H1 (cell line): ENCODE results near the gene TBP. TPM values are rescaled to one million over a fixed set of nuclear protein-coding genes. Genes with fewer than 3 reads are reported as not detected.

Experiments used
- CTCF ChIA-PET: fragments of 300-600 bp; sonication (Branson Sonifier 250); formaldehyde crosslinking; loops from one replicate; lab custom pipeline; 2021; ENCODE audit not compliant: partially characterized antibody; lab: Charles Lee
- POLR2A ChIA-PET: fragments of 300-600 bp; sonication (Branson Sonifier 250); formaldehyde crosslinking; loops from one replicate; lab custom pipeline; 2021; ENCODE audit warnings: inconsistent platforms; ENCODE audit not compliant: partially characterized antibody; lab: Charles Lee
- DNase-seq, 2 experiments: peaks; one replicate each; pipeline versions ENCODE4 v3.0.0 to v3.0.0-alpha.2; 2010 to 2022; ENCODE audit warnings: low spot score in 2 of 2, low read depth in 1 of 2, mixed read lengths in 1 of 2
- FAIRE-seq: peaks from 2 replicates; lab custom pipeline; 2011; peaks lifted over from hg19 to GRCh38; lab: Jason Lieb, UNC
- H2AFZ ChIP-seq: 2 replicates; pipeline ENCODE4 v1.8.1; 2012; ENCODE audit warnings: low read length, inconsistent platforms
- H2AK5ac ChIP-seq: 2 replicates; pipeline ENCODE4 v1.6.1; 2013; ENCODE audit warnings: low read depth, low read length
- H2BK120ac ChIP-seq: replicated peaks from 2 replicates; pipeline ENCODE3; 2013; ENCODE audit warnings: low read depth, low read length, inconsistent platforms
- H2BK12ac ChIP-seq: 2 replicates; pipeline ENCODE4 v1.6.1; 2013; ENCODE audit warnings: low read depth, low read length
- H2BK15ac ChIP-seq: 2 replicates; pipeline ENCODE4 v1.6.1; 2013; ENCODE audit warnings: low read length
- H2BK20ac ChIP-seq: 2 replicates; pipeline ENCODE4 v1.6.1; 2013; ENCODE audit warnings: low read length
- H2BK5ac ChIP-seq: 2 replicates; pipeline ENCODE4 v1.6.1; 2013; ENCODE audit warnings: low read depth, low read length
- H3K14ac ChIP-seq: 2 replicates; pipeline ENCODE4 v1.6.1; 2013; ENCODE audit warnings: inconsistent platforms; ENCODE audit not compliant: insufficient read length
- H3K18ac ChIP-seq: 2 replicates; pipeline ENCODE4 v1.6.1; 2013; ENCODE audit warnings: low read length; ENCODE audit errors: extremely low read depth
- H3K23ac ChIP-seq: 2 replicates; pipeline ENCODE4 v1.6.1; 2013; ENCODE audit warnings: inconsistent platforms; ENCODE audit not compliant: insufficient read length
- H3K23me2 ChIP-seq: 2 replicates; pipeline ENCODE4 v1.6.1; 2013; ENCODE audit warnings: low read depth, low read length
- H3K27ac ChIP-seq: 2 replicates; pipeline ENCODE4 v1.6.1; 2011; ENCODE audit warnings: low read depth, low read length, inconsistent platforms
- H3K27me3 ChIP-seq, 4 experiments: replicated peaks in 1 of 4; 1 replicate in 1 of 4; 2 replicates in 3 of 4; pipeline versions ENCODE4 v1.6.1 to v1.8.1; 2011 to 2013; ENCODE audit warnings: low read length in 3 of 4, mild to moderate bottlenecking in 3 of 4, inconsistent platforms in 2 of 4, mixed read lengths in 2 of 4, moderate library complexity in 1 of 4; ENCODE audit not compliant: control insufficient read depth in 3 of 4, insufficient read depth in 3 of 4; ENCODE audit errors: extremely low read depth in 1 of 4
- H3K36me3 ChIP-seq, 4 experiments: 2 replicates each; pipeline versions ENCODE4 v1.6.1 to v1.8.1; 2011 to 2013; ENCODE audit warnings: mild to moderate bottlenecking in 4 of 4, low read length in 3 of 4, moderate library complexity in 2 of 4, control low read depth in 1 of 4, inconsistent platforms in 1 of 4; ENCODE audit not compliant: insufficient read depth in 4 of 4, control insufficient read depth in 2 of 4
- H3K4ac ChIP-seq: replicated peaks from 2 replicates; pipeline ENCODE3; 2013; ENCODE audit warnings: low read length, low read depth, mixed read lengths, inconsistent platforms; ENCODE audit not compliant: insufficient read length
- H3K4me1 ChIP-seq, 4 experiments: replicated peaks in 1 of 4; 1 replicate in 1 of 4; 2 replicates in 3 of 4; pipeline versions ENCODE4 v1.6.1 to v1.8.1; 2011 to 2013; ENCODE audit warnings: low read length in 3 of 4, inconsistent platforms in 2 of 4, mixed read lengths in 1 of 4; ENCODE audit not compliant: insufficient read depth in 4 of 4, control insufficient read depth in 3 of 4
- H3K4me2 ChIP-seq, 2 experiments: 2 replicates each; pipeline versions ENCODE4 v1.6.1 to v1.8.1; 2011 to 2013; ENCODE audit warnings: low read depth in 2 of 2, low read length in 2 of 2, control low read depth in 1 of 2, inconsistent platforms in 1 of 2, mild to moderate bottlenecking in 1 of 2; ENCODE audit not compliant: insufficient read depth in 1 of 2
- H3K4me3 ChIP-seq, 4 experiments: fragments of 200-600, 300-600 bp in 1 of 4; sonication (generic), shearing (Covaris generic), sonication (Bioruptor Twin) in 1 of 4; 2 replicates each; pipeline versions ENCODE4 v1.5.1 to v1.8.1; 2011 to 2016; ENCODE audit warnings: low read length in 4 of 4, low read depth in 3 of 4, control low read depth in 2 of 4, inconsistent platforms in 2 of 4, mild to moderate bottlenecking in 2 of 4, mixed read lengths in 1 of 4, moderate library complexity in 1 of 4; ENCODE audit not compliant: insufficient read depth in 2 of 4; ENCODE audit errors: extremely low read depth in 1 of 4
- H3K56ac ChIP-seq: replicated peaks from 2 replicates; pipeline ENCODE3; 2013; ENCODE audit warnings: low read depth, mild to moderate bottlenecking, mixed read lengths, low read length, inconsistent platforms; ENCODE audit not compliant: insufficient read length
- H3K79me1 ChIP-seq: 2 replicates; pipeline ENCODE4 v1.6.1; 2013; ENCODE audit warnings: low read depth, low read length, control low read depth
- H3K79me2 ChIP-seq, 2 experiments: 2 replicates each; pipeline versions ENCODE4 v1.6.1 to v1.8.1; 2012 to 2013; ENCODE audit warnings: low read length in 2 of 2, mild to moderate bottlenecking in 2 of 2, inconsistent platforms in 1 of 2; ENCODE audit not compliant: insufficient read depth in 2 of 2, control insufficient read depth in 1 of 2
- H3K9ac ChIP-seq, 4 experiments: replicated peaks in 1 of 4; 1 replicate in 1 of 4; 2 replicates in 3 of 4; pipeline versions ENCODE4 v1.6.1 to v1.8.1; 2011 to 2013; ENCODE audit warnings: low read depth in 3 of 4, low read length in 3 of 4, control low read depth in 2 of 4, mild to moderate bottlenecking in 2 of 4, moderate library complexity in 2 of 4, inconsistent platforms in 1 of 4; ENCODE audit errors: extremely low read depth in 1 of 4
- H3K9me3 ChIP-seq, 2 experiments: 2 replicates each; pipeline versions ENCODE4 v1.6.1 to v1.8.1; 2012 to 2013; ENCODE audit warnings: mild to moderate bottlenecking in 2 of 2, moderate library complexity in 2 of 2, control low read depth in 1 of 2, inconsistent platforms in 1 of 2, low read depth in 1 of 2, low read length in 1 of 2, mixed read lengths in 1 of 2; ENCODE audit not compliant: insufficient read depth in 2 of 2
- H4K20me1 ChIP-seq, 2 experiments: replicated peaks in 1 of 2; 2 replicates each; pipeline versions ENCODE3 to v1.8.1; 2011 to 2013; ENCODE audit warnings: inconsistent platforms in 2 of 2, low read length in 2 of 2, mild to moderate bottlenecking in 1 of 2; ENCODE audit not compliant: insufficient read depth in 2 of 2, control insufficient read depth in 1 of 2
- H4K5ac ChIP-seq: 2 replicates; pipeline ENCODE4 v1.6.1; 2013; ENCODE audit warnings: low read length, low read depth, mixed read lengths, inconsistent platforms; ENCODE audit not compliant: insufficient read length
- H4K8ac ChIP-seq: 2 replicates; pipeline ENCODE4 v1.8.0; 2013; ENCODE audit warnings: mild to moderate bottlenecking, moderate library complexity, low read length, inconsistent platforms; ENCODE audit not compliant: insufficient read depth; ENCODE audit errors: extremely low read depth
- H4K91ac ChIP-seq: replicated peaks from 2 replicates; pipeline ENCODE3; 2013; ENCODE audit warnings: low read length, mixed read lengths, inconsistent platforms; ENCODE audit not compliant: insufficient read length
- BACH1 ChIP-seq: IDR thresholded peaks from 2 replicates; pipeline ENCODE4 v1.6.1; 2012; ENCODE audit warnings: low read length, improper control_type of control experiment
- SUZ12 ChIP-seq: fragments of 200-600 bp; sonication (generic); IDR thresholded peaks from 2 replicates; pipeline ENCODE4 v1.6.1; 2012; ENCODE audit warnings: mild to moderate bottlenecking, inconsistent platforms, low read length, moderate library complexity, mixed read lengths
- USF2 ChIP-seq: IDR thresholded peaks from 2 replicates; pipeline ENCODE4 v1.6.1; 2011; ENCODE audit warnings: low read length, improper control_type of control experiment
- WGBS, 2 experiments: shearing (Covaris generic) in 1 of 2; methylation state at CpG; one replicate each; pipeline versions ENCODE4 v1.1.6 to v1.1.7; 2013 to 2015; ENCODE audit warnings: low lambda C conversion rate in 2 of 2, mixed read lengths in 2 of 2, inconsistent platforms in 1 of 2, low coverage in 1 of 2, missing lambda C conversion rate in 1 of 2; ENCODE audit not compliant: insufficient replicate concordance in 2 of 2, insufficient coverage in 1 of 2, insufficient read length in 1 of 2; ENCODE audit errors: extremely low coverage in 1 of 2, missing lambda C conversion rate in 1 of 2; 5-methylcytosine and 5-hydroxymethylcytosine counted together
- polyA plus RNA-seq, 7 experiments: library from polyadenylated mRNA; depleted of rRNA in 3 of 7; stranded (reverse) in 5 of 7; unstranded in 2 of 7; fragments of >200 nt in 5 of 7; fragments of 200-250 nt in 2 of 7; gene quantifications; 1 replicate in 5 of 7; 2 replicates in 1 of 7; 4 replicates in 1 of 7; pipeline versions ENCODE4 v1.2.1 to v1.2.3, GENCODE V29; 2011 to 2013; ENCODE audit warnings: missing spikeins in 2 of 7, mixed read lengths in 2 of 7
- total RNA-seq: library from RNA; stranded (reverse); fragmentation: NEBNext Ultra II Directional; extraction: Animal tissue kit (Norgen Biotek cat#: 25700); gene quantifications from 2 replicates; pipeline ENCODE4 v1.2.1, GENCODE V29; 2021

TBP gene
- total and polyA plus RNA-seq, 2 of the 8 experiments (the other 6 are each of a cell fraction or from before 2014, with no cell fraction given) = 17.2 to 20.9 TPM

- Histone ChIP-seq H3K18ac (no peak overlapping the region), H3K4me1 (no peaks in the 10 kb centered on the region), H4K8ac (no peak overlapping the region), H2AFZ (no peak overlapping the region), H3K4me3 (no peak overlapping the region), H3K23ac (no peak overlapping the region), H2BK5ac (no peak overlapping the region), H3K9me3 (peaks cover 0 to 7% of the 10 kb centered on the region in 2 experiments; a peak in 1 of 4 replicates), H3K9ac (no peak overlapping the region), H2BK12ac (no peak overlapping the region), H3K36me3 (no peaks in the 10 kb centered on the region), H3K14ac (no peak overlapping the region), H2AK5ac (no peak overlapping the region), H3K23me2 (no peaks in the 10 kb centered on the region), H2BK15ac (no peak overlapping the region), H3K56ac (no peak overlapping the region), H3K27ac (no peak overlapping the region), H4K20me1 (no peaks in the 10 kb centered on the region), H3K79me1 (no peaks in the 10 kb centered on the region), H2BK120ac (no peak overlapping the region), H3K4me2 (no peak overlapping the region), H3K79me2 (no peaks in the 10 kb centered on the region), H4K91ac (no peak overlapping the region), H2BK20ac (no peak overlapping the region), H3K4ac (no peak overlapping the region), H4K5ac (no peak overlapping the region), H3K27me3 (no peaks in the 10 kb centered on the region)
- POLR2A ChIA-PET = no interaction called here
- DNase-seq = no peak
- 88% methylated on average over 4 of the region's 4 CpGs; no CpG with 5 or more reads in 1 of the 2 experiments for WGBS, 2 experiments
- no peak for FAIRE-seq
- CTCF ChIA-PET = interaction anchor here (1.0 to 1.8 kb wide), 4 partner anchors 10 to 225 kb away, joined by 3 to 7 read pairs (median 4); no protein-coding TSS in a partner anchor
- TF ChIP-seq BACH1 (no peak), SUZ12 (no peak), USF2 (no peak)
Measured at GRCh38 chr6:170506446-170506845, 47.7 kb upstream of the TBP start.
